MCF 10A (cell line): Measurements from ENCODE around the gene SGCE. TPM values are rescaled to one million over a fixed set of nuclear protein-coding genes. Genes with fewer than 3 reads are reported as not detected.

ENCODE experiments used
- BruUV-seq: library from RNA; stranded (reverse); fragments of 400-500 nt; replicated peaks from 2 replicates; lab custom pipeline; 2021; lab: Mats Ljungman, UMichigan
- CTCF ChIA-PET: fragments of 300-600 bp; sonication (Branson Sonifier 250); formaldehyde crosslinking; extraction: SDS; loops from one replicate; lab custom pipeline; 2021; ENCODE audit warnings: antibody characterized with exemption, inconsistent platforms; lab: Yijun Ruan, JAX
- POLR2A ChIA-PET: fragments of 300-600, 350-650 bp; sonication (Branson Sonifier 250); formaldehyde crosslinking; extraction: SDS; loops from one replicate; lab custom pipeline; 2020; ENCODE audit warnings: antibody characterized with exemption, inconsistent platforms; lab: Yijun Ruan, JAX
- DNase-seq: peaks from one replicate; pipeline ENCODE4 v3.0.0-alpha.2; 2018; ENCODE audit not compliant: unreplicated experiment
- H3K27ac Mint-ChIP-seq: one replicate; pipeline ENCODE4 v1.8.0; 2022; ENCODE audit warnings: mild to moderate bottlenecking, low read depth, mixed read lengths; ENCODE audit not compliant: unreplicated experiment
- H3K27me3 Mint-ChIP-seq: one replicate; pipeline ENCODE4 v1.8.0; 2022; ENCODE audit warnings: mixed read lengths; ENCODE audit not compliant: insufficient read depth, unreplicated experiment
- H3K36me3 Mint-ChIP-seq: one replicate; pipeline ENCODE4 v1.8.0; 2022; ENCODE audit warnings: mild to moderate bottlenecking, moderate library complexity, mixed read lengths; ENCODE audit not compliant: insufficient read depth, unreplicated experiment
- H3K4me1 Mint-ChIP-seq: one replicate; pipeline ENCODE4 v1.8.0; 2022; ENCODE audit warnings: mixed read lengths; ENCODE audit not compliant: insufficient read depth, unreplicated experiment
- H3K4me3 Mint-ChIP-seq: one replicate; pipeline ENCODE4 v1.8.0; 2022; ENCODE audit warnings: mild to moderate bottlenecking, moderate library complexity, mixed read lengths; ENCODE audit not compliant: unreplicated experiment
- H3K9me3 Mint-ChIP-seq: one replicate; pipeline ENCODE4 v1.8.0; 2022; ENCODE audit warnings: mixed read lengths; ENCODE audit not compliant: unreplicated experiment
- intact Hi-C: fragments of 100-400 bp; cut with micrococcal nuclease; formaldehyde crosslinking; loops from 2 replicates; pipeline ENCODE4 v1.14.1; 2022
- total RNA-seq: library from RNA; stranded (reverse); gene quantifications from 2 replicates; pipeline ENCODE4 v1.2.3, GENCODE V29; 2022
- TF ChIP-seq, protein P1 (sequence below): fragments of 200-600 bp; IDR thresholded peaks from one replicate; pipeline ENCODE4 v1.8.0; 2022; ENCODE audit warnings: antibody characterized with exemption, mild to moderate bottlenecking; ENCODE audit not compliant: unreplicated experiment

The SGCE gene
- total RNA-seq, 1 experiment from 2014 or later, result 39.4 TPM

DNA sequence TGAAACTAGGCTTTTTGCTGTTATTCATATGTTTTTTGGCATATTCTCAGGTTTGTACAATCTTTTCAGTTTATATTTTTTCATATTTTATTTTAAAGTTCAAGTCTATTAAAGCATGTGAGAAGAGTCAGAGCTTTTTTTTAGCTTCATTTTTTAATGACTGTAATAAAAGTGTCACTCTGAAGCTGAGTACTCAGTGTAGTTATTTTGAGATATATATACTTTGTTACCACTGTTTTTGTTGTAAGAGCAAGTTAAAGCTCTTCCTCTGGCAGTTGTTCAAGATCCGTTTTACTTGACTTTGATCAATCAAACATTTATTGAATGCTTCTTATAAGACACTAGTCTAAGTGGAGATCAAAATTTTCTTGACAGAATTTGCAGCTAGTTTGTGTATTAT lies 108.8 kb downstream of the SGCE start:
- no peak for DNase-seq
- H3K4me1 Mint-ChIP-seq, result no peaks in the 10 kb centered on the region
- CTCF ChIA-PET, result no interaction called here
- H3K9me3 Mint-ChIP-seq, result no peaks in the 10 kb centered on the region
- TF ChIP-seq, protein P1, sequence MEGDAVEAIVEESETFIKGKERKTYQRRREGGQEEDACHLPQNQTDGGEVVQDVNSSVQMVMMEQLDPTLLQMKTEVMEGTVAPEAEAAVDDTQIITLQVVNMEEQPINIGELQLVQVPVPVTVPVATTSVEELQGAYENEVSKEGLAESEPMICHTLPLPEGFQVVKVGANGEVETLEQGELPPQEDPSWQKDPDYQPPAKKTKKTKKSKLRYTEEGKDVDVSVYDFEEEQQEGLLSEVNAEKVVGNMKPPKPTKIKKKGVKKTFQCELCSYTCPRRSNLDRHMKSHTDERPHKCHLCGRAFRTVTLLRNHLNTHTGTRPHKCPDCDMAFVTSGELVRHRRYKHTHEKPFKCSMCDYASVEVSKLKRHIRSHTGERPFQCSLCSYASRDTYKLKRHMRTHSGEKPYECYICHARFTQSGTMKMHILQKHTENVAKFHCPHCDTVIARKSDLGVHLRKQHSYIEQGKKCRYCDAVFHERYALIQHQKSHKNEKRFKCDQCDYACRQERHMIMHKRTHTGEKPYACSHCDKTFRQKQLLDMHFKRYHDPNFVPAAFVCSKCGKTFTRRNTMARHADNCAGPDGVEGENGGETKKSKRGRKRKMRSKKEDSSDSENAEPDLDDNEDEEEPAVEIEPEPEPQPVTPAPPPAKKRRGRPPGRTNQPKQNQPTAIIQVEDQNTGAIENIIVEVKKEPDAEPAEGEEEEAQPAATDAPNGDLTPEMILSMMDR, result no peak
- H3K27ac Mint-ChIP-seq, result no peak overlapping the region
- H3K36me3 Mint-ChIP-seq, result peaks cover 19% of the 10 kb centered on the region
- BruUV-seq, result no TSS peak
- no peak overlapping the region for H3K4me3 Mint-ChIP-seq
- POLR2A ChIA-PET, result no interaction called here
- intact Hi-C loops, result no loop called here
- H3K27me3 Mint-ChIP-seq, result no peaks in the 10 kb centered on the region

DNA sequence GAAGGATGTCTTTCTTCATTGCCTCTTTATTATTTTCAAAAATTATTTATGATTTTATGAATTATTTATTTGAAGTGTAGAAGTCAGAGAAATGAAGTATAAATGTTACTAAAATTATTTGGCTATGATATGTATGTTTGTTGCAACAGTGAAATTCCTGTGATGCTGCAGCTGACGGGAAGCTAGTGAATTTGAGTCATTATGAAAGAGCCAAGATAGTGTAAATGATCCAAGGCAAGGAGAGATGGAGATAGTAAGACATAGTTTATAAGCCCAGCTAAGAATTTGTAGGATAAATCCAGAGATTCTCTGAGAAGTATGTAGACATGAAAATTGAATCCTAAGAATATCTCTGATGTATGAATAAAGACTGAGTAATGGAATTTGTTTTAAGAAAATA lies 115.5 kb downstream of the SGCE start:
- no peaks in the 10 kb centered on the region for H3K27me3 Mint-ChIP-seq
- intact Hi-C loops, result no loop called here
- POLR2A ChIA-PET, result no interaction called here
- peaks cover 46% of the 10 kb centered on the region for H3K36me3 Mint-ChIP-seq
- H3K4me1 Mint-ChIP-seq, result no peaks in the 10 kb centered on the region
- BruUV-seq, result no TSS peak
- no peak overlapping the region for H3K4me3 Mint-ChIP-seq
- TF ChIP-seq, protein P1, result no peak
- no peaks in the 10 kb centered on the region for H3K9me3 Mint-ChIP-seq
- CTCF ChIA-PET, result no interaction called here
- H3K27ac Mint-ChIP-seq, result no peak overlapping the region
- no peak for DNase-seq

Other genes starting within 250 kb of the SGCE start
- 12.4 and 15.9 TPM in 2 replicates for gene CASD1, start 146.3 kb downstream of the SGCE start, total RNA-seq